Erythroblast (primary cell): ENCODE results near the gene FMO4.

Source experiments
- GATA1 ChIP-seq: IDR thresholded peaks from 2 replicates; pipeline ENCODE4 v1.6.1; 2011; ENCODE audit warnings: low read depth, mild to moderate bottlenecking, control low read depth, low read length, moderate library complexity
- POLR2A ChIP-seq: IDR thresholded peaks from 2 replicates; pipeline ENCODE4 v1.6.1; 2011; ENCODE audit warnings: mild to moderate bottlenecking, low read length

DNA sequence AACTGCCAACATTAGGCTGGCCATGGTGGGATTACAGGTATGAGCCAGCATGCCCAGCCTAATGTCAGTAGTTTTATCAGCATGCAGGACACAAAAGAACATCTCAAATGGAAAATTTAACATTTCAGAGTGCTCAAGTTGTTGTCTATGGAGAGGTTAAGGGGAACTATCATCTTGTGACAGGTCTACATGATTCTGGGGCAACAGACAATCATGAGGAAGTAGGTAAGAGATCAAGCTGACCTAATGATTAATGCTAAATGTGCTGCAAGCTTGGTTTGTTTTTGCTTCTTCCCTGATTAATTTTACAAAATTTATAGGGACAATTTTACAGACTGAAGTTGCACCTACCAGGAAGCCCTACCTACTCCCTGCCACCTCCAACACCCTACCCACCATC is 36.6 kb downstream of the FMO4 start:
- no peak for TF ChIP-seq POLR2A
- TF ChIP-seq GATA1 = no peak
